Measurements from ENCODE around the gene ZNF638. TPM values are rescaled to one million over a fixed set of nuclear protein-coding genes. Genes with fewer than 3 reads are reported as not detected.

ZNF638 gene
- total and polyA plus RNA-seq, 2 of the 8 experiments (the other 6 are each of a cell fraction or from before 2014, with no cell fraction given): 45.3 to 143 TPM

GRCh38 chr2:71478806-71479205 lies 147.2 kb downstream of the ZNF638 start (continued):
- TF ChIP-seq CHD7 (IDR thresholded peaks at IDR 0.05; ENCODE audit: insufficient replicate concordance, low read length): no peak
- no peak for TF ChIP-seq EP300 (IDR thresholded peaks at IDR 0.05; ENCODE audit: borderline replicate concordance in 1 of 2, low read depth in 2 of 2, low read length in 2 of 2)
- TF ChIP-seq KDM1A (IDR thresholded peaks at IDR 0.05; ENCODE audit: borderline replicate concordance, low read length): no peak
- TF ChIP-seq, protein P1, sequence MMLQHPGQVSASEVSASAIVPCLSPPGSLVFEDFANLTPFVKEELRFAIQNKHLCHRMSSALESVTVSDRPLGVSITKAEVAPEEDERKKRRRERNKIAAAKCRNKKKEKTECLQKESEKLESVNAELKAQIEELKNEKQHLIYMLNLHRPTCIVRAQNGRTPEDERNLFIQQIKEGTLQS (IDR thresholded peaks at IDR 0.05; ENCODE audit: insufficient read depth, low read depth, low read length): no peak
- TF ChIP-seq, protein P2, sequence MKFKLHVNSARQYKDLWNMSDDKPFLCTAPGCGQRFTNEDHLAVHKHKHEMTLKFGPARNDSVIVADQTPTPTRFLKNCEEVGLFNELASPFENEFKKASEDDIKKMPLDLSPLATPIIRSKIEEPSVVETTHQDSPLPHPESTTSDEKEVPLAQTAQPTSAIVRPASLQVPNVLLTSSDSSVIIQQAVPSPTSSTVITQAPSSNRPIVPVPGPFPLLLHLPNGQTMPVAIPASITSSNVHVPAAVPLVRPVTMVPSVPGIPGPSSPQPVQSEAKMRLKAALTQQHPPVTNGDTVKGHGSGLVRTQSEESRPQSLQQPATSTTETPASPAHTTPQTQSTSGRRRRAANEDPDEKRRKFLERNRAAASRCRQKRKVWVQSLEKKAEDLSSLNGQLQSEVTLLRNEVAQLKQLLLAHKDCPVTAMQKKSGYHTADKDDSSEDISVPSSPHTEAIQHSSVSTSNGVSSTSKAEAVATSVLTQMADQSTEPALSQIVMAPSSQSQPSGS (IDR thresholded peaks at IDR 0.05; ENCODE audit: low read length): no peak

Measured in H1 (cell line).